NCI-H446 treated with DMSO at 0.1 percent for 48 hours (cell line): Measurements from ENCODE around the gene OPN1LW.
"Not testable (repeated sequence)": the region's sequence is repeated elsewhere in the genome, so short reads cannot be mapped to it uniquely, and the experiment has no call there.

ENCODE experiments used
- DNase-seq: peaks from one replicate; lab custom pipeline; 2025; lab: John Stamatoyannopoulos, UW

Gene OPN1LW

DNA sequence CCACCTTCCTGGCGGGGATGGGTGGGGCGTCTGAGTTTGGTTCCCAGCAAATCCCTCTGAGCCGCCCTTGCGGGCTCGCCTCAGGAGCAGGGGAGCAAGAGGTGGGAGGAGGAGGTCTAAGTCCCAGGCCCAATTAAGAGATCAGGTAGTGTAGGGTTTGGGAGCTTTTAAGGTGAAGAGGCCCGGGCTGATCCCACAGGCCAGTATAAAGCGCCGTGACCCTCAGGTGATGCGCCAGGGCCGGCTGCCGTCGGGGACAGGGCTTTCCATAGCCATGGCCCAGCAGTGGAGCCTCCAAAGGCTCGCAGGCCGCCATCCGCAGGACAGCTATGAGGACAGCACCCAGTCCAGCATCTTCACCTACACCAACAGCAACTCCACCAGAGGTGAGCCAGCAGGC, at the start of gene OPN1LW:
Gene OPN1LW (plus strand): TSS at position 234 of the 400 bp plus-strand sequence. CDS start 41 bp downstream, at position 275.
- DNase-seq = not testable (repeated sequence)

DNA sequence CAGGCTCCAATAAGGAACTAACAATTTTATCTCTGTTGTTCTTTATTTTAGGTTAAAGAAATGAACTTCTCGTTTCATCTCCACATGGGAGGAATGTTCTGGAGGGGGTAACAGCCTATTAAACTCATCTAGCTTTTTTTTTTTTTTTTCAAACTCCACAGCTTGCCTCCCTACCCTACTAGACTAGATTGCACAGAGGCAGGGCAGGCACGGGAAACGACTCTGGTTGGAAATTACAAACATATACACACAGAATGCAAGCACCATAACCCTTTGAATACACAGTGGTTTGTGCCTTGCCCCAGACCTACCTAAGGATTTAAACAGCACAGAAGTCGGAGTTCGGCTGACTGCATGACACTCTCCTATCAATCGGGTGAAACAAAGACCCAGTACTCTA, 49.2 kb upstream of the OPN1LW start:
- no peak for DNase-seq

DNA sequence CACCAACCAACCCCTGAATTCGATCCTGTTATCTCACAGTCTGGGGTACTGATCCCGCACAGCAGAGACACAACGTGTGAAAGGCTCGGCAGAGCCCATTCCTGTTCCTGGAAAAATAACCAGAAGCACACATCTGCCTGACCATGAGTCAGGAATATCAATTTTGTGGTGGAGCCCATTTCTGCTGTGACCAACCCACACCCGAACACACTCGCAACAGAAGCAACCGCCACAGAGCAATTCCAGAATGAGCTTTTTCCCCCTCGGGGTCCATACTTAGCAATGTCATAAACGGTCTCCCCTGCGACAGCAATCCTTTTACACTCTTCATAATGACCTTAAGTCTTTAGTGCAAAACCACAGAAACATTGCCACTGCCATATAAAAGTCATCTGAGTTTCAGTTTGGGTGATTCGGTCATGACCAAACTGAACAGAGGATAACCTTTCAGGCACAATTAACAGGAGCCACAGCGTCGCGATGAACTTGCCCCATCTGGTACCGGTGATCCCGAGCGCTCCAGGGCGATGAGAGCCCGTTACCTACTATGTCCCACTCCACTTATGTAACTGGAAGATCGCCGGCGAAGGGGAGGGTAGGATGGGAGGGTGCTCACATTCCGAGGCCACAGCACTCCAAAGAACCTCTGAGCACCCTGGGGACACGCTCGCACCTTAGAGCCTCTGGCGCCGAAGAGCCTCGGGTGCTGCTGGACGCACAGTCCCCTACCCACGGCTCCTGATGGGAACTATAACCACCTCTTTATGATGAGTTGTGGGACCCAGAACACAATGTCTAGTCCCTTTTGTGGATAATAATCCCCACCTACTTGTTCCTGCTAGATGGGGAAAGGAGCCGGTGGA, 47.7 kb upstream of the OPN1LW start:
- DNase-seq = no peak

DNA sequence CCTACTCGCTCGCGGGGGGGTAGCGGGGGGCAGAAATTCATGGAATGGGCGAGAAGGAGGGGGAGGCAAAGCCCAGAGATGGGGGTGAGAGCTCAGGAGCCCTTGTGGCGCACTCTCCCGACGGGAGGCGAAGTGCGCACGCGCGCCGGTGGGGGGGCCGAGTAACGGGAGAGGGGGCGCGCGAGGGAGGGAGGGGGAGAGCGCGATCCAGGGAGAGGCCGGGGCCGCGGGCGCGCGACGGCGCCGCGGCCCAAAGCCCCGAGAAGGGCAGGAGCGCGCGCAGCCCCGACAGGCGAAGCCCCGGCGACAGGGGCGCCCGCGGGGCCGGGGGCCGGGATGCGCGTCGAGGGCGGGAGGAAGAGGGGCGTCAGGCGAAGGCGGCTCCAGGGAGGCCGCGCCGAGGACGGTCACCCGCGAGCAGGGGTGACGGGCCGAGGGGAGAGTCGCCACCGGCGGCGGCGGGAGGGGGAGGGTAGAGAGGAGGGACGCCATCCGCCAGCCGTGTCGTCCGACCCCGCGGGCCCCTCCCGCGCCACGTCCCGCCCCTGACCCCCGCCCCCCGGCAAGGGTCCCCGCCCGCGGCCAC, 46.9 kb upstream of the OPN1LW start:
- DNase-seq = peak; percentile 45

DNA sequence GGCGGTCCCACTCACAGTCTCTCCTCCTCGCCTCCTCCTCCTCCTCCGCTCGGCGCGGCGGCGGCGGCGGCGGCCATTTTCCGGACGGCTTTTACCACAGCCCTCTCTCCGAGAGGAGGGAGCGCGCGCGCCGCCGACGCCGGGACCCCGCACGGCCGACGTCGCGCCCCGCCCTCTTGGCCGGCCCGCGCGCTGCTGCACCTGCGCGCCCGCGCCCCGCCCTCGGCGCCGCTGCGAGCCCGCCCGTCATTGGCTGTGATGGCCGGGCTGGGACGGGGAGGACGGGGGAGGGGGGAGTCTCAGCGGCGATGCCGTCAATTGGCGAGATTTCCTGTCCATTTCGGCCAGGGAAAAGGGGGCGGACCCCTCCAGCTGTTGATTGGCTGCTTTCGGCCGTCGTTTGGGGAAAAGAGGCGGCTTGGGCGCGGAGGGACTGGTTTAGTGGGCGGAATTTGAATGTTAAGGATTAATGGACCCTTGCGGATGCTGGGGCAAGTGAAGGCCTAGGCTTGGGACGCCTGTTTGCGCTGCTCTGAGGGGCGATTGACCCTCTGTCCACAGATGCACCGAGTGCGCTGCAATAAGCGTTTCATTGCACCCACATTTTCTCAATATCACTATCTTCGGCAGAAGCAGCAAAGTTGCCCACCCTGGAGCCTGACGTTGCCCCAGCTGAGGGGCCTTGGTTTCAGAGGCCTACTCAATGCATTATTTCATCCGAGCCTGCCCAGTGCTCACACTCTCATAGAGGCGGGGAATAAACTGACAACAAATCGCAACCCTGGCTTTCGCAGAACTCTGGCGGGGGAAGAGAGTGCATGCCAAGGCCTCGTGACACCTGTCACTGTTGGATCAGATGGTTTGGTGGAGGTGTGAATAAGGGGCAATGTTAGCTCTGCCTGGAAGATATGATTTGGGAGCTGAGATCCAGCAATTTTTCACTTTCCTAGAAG, 46.2 kb upstream of the OPN1LW start, which contains the start of gene MECP2:
Gene MECP2 (minus strand): TSS at position 129 of the 953 bp plus-strand sequence.
- DNase-seq = peak; percentile 81

DNA sequence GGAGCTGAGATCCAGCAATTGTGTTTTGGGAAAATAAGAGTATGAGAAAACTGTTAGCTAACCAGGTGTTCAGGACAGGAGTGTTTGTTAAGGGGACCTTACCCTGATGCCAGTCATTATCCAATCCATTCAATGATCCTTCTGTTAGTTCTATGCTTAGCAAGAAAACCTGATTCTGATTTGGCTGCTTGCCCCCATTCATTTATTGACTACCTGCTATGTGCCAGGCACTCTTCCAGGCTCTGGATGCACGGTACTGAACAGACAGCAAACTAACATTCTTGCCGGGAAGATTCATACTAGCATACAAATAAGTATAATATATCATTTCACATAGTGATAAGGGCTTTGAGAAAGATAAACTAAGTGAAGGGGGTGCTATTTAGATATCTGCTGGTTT, 45.5 kb upstream of the OPN1LW start:
- DNase-seq = no peak

DNA sequence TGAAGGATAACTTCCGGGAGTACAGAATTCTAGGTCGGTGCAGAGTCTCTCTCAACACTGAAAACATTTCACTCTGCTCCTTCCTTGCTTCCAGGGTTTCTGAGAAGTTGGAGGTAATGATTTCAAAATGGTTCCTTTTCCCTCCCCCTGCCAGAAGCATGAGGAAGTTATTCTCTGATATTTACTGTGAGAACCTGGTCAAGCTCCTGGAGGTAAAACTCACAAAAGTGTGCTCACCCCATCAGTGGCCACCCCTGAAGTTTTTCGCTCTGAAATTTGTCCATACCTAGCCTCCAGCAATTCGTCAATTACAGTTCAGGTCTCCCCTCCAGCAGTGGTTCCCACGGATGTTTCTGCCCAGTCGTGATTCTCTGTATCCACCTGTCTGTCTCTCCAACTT, 30.3 kb upstream of the OPN1LW start:
- DNase-seq = no peak

DNA sequence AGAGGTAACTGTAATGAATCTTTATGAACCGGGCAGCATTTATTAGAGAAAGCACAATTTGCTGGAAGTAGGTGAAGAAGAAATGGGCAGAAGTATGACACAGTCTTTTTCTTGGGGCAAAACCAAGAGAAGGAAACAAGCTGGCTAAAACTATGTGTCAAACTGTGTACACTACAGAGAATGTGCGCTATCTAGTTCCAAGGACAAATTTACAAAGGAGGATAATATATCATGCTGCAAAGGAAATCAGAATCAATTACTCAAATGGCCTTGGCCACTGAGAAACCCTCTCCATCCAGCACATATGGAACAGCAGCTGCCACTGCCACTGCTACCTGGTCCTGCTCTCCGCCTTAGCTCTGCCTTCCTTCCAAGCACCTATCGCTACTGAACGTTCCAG, 29.4 kb upstream of the OPN1LW start:
- no peak for DNase-seq

DNA sequence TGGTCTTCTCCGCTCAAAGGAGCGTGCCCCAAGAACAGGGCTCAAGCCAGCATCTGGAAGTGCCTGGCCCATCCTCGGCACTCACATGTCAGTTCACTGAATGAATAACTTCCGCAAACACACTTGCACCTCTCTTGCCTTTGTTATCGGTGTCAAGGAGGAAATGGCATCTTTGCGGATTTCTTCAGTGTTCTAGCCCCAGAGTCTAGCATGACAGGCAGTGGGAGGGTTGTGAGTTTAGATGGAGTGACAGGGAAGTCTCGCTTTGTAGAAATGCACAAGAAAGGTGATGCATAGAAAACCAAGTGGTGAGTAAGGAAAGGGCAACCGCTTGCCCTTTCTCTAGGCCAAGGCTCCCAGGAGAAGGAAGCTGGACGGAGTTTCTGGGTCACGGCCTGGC, 29.0 kb upstream of the OPN1LW start:
- no peak for DNase-seq

DNA sequence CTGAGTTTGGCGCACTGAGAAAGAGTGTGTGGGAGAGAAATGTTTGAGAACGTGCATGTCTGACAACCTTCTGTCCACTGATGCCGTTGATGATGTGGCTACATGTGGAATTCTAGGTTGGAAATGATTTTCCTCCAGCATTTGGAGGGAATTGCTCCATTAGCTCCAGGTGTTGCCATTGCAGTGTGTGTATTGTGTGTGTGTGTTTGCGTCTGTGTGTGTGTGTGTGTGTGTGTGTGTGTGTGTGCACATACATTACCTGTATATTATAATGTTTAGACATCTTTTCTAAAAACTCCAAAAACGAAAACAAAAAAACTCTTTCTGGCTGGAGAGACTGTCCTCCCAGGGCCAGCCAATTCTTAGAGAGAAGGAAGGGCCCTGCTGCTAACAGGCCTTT, 28.3 kb upstream of the OPN1LW start:
- DNase-seq = no peak

DNA sequence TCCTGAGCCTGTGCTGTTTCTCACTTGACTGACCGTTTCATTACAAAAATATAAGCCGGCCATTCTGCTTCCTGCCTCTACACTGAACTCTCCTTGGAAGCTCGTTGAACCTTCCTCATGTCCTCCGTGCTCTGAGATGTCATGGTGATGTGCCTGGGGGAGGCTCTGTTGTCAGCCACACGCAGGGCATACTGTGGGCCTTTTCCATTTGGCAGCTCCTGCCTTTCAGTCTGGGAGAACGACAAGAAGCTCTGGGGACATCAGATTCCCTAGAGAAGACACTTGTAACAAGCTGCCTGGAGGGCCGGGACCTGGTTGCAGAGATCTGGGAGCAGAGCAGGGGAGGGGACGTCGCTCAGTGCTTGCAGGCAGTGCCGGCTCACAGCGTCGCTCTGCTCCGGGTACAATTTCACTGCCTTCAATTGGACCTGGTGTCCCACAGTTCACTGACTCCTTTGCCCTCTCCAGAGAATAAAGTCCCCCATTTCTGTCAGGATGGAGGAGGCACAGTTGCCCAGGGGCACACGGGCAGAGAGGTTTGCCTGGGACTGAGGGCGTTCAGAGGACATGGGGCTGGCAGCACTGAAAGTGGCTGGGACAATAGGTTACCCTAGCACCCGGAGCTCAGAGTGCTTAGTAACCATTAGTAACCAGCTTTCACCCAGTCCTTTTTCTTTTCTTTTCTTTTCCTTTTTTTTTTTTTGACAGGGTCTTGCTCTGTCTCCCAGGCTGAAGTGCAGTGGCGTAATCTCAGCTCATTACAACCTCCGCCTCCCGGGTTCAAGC, 27.4 kb upstream of the OPN1LW start:
- no peak for DNase-seq

DNA sequence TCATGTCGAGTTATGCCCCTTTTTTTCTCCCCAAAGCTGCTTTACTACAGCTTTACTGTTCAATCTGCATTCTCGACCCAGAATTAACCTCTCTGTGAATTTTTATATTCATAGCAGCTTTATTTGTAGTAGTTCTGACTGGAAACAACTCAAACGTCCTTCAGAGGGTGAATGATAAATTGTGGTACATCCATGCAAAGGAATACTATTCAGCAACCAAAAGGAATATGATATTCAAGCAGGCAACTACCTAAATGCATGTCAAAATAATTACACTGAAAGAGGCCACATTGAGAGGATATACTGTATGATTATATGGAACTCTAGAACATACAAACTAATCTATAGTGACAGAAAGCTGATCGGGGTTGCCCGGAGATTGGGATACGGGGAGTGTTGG, 26.5 kb upstream of the OPN1LW start:
- no peak for DNase-seq

DNA sequence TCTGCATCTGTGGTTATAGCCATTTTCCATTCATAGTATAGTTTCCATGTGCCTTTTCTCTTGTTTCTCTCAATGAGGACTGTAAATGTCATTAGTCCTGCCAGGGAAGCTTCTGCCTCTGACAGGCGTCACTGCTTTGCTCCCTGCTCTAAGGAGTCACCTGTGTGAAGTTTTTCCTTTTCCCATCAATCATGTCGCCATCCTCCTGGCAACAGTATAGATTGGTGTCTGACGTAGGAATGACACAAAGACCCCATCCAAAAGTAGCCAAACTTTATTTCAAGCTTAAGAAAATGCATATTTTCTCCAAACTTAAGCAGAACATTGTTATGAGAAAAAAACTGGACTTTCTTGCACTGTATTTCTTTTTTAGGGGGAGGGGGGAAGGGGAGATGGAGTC, 23.5 kb upstream of the OPN1LW start:
- DNase-seq = no peak

DNA sequence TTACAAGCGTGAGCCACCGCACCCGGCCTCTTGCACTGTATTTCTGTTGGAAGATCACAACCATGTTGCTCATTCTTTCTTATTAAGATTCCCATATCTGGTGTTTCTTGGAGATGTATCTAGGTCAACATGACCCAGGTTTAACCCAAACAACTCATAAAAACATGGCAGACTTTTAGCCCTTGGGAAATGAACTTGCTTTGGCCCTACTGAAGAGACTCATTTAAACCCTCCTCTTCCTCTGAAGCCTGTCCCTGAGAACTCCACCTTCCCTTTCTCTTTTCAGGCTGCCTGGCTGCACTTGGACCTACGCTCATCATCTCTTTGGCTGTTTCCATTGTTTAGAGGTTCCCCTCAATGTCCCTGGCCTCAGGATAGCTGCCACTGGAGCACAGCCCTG, 22.8 kb upstream of the OPN1LW start:
- no peak for DNase-seq

DNA sequence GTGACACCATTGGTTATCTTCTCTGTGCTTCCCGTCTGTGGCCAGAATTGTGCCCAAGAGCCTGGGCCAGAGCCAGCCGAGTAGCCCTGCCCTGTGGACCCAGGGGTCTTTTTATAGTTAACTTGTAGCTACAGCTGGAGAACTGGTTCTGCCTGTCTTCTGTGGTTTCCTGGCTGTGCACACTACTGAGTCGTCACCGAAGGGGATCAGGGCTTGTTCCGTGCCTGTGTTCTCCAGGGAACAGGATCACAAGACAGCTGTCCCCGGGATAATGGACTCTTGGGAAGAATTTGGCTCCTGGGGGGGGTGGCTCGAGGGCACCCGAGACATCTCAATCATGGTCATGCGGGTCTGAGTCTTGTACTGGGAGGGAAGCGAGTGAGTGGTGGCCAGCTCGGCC, 22.1 kb upstream of the OPN1LW start:
- DNase-seq = no peak

DNA sequence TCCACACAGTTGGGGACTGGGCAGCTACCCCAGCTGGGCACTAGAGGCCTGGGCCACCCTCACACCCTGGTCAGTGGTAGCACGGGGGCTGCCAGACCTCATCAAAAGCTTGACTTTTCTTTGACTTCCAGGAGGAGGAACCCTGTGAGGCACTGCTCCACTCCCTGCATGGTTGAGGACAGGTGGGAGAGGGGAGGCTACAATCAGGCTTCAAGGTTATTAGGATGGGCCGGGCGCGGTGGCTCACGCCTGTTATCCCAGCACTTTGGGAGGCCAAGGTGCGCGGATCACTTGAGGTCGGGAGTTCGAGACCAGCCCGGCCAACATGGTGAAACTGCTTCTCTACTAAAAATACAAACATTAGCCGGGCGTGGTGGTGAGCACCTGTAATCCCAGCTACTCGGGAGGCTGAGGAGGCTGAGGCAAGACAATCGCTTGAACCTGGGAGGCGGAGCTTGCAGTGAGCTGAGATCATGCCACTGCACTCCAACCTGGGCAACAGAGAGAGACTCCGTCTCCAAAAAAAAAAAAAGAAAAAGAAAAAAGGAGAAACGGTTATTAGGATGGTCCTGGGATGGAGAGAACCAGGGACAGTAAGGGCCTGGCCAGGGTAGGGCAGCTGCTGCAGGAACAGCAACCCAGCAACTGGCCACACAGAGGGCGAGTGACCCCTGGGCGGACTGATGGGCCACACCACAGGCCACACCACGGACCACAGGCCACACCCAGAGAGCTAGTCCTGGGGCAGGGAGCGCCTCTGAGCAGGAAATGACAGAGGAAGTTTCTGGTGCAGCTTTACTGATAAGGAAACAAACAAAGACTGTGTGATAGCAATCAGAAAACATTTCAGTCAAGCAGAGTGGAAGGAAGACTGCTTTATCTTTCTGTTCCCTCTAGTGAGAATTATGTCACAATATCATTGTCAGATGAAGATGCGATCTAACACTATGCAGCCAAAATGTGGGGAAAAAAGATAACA, 20.5 kb upstream of the OPN1LW start:
- no peak for DNase-seq

DNA sequence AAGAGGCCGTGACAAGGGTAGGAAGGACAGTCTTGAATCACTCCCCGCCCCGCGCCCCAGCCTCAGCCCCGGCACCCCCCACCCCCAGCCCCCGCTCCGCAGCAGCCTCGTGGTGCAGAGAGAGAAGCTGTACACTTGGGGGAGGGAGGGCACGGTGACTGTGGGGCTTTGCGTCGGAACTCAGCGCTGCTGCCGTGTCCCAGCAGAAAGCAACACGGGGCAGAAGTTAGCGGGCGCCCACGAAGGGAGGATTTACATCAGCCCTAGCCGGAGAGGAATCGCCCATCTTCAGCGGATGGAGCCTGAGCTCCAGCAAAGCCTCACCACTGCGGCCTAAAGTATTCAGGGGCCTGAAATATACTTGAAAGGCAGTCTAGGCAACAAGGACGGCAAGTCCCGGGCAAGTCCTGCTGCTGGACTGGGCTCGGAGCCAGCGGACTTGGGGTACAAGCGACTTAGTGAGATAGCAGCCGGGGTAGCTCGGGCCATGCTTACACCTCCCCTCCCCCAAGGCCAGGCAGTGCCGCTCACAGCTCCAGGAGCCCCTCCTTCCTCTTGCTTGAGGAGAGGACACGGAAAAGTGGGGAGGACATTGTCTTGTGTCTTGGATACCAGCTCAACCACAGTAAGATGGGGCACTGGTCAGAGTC, 18.5 kb upstream of the OPN1LW start:
- DNase-seq = no peak

DNA sequence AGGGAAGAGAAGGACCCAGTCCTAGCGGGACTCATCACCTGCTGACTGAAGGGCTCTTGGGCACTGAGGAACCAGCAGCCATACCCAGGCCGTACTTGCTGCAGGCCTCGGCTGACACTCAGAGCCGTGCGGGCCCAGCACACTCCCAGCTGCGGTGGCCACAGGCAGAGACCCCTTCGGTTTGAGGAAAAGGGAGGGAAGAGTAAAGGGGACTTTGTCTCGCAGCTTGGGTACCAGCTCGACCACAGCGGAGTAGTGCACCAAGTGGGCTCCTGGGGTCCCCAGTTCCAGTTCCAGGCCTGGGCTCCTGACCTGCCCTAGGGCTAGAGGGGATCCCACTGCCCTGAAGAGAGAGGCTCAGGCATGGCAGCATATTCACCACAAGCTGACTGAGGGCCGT, 17.9 kb upstream of the OPN1LW start:
- DNase-seq = no peak

DNA sequence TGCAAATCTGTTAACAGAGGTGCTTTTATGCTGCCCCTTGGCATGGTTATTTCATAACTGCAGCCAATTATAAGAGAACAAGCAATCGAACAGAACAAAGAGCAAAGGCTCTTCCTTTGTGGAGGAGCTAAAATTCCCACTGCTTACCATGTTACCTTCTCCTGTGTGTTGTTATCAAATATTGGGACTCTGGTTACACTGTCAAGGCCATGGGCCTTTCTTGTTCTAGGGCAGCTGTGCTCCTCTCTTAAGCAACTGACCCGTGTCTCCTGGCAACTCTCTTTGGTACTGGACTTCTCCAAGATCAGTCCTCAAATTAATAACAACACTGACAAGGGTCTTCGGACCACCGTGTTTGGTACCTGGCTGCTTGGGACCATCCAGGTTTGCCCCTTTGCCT, 12.1 kb upstream of the OPN1LW start:
- DNase-seq = no peak

DNA sequence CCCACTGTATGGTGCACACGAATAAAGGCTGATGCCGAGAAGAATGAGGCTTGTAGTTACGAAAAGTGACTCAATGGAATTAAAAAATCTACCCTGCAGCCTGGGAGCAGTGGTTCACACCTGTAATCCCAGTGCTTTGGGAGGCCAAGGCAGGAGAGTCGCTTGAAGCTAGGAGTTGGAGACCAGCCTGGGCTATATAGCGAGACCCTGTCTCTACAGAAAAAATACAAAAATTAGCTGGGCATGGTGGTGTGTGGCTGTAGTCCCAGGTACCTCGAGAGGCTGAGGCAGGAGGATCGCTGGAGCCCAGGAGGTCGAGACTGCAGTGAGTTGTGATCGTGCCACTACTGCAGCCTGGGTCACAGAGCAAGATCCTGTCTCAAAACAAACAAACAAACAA, 11.7 kb upstream of the OPN1LW start:
- DNase-seq = no peak
